NK-92 (cell line): Measurements from ENCODE around the gene FLNA.
"Not testable (repeated sequence)": the region's sequence is repeated elsewhere in the genome, so short reads cannot be mapped to it uniquely, and the experiment has no call there.

Experiments
- DNase-seq: peaks from one replicate; lab custom pipeline; 2025; ENCODE audit not compliant: unreplicated experiment; lab: John Stamatoyannopoulos, UW

FLNA gene

GRCh38 chrX:154343620-154344019 lies 30.8 kb downstream of the FLNA start:
- not testable (repeated sequence) for DNase-seq

GRCh38 chrX:154343063-154343462 lies 31.4 kb downstream of the FLNA start:
- not testable (repeated sequence) for DNase-seq

- DNase-seq = not testable (repeated sequence)
Observed at GRCh38 chrX:154341399-154342298, 32.8 kb downstream of the FLNA start.

DNA sequence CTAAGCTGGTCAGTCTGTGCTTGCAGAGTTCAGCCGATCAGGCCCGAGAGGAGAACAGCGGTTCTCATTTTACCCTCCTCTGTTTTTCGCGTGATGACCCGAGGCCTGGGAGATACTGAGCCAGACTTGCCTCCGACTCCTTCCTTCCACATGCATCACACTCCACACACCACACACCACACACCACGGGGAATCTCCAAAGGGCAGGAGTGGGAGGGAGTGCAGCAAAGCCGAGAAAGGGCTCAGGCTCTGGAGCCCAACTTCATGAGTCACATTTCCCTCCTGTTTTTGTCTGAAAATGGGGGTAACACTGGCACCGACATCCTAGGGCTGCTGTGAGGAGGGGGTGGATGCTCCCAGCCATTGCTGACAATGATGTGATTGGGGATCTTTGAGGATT lies 39.9 kb downstream of the FLNA start:
- no peak for DNase-seq

DNA sequence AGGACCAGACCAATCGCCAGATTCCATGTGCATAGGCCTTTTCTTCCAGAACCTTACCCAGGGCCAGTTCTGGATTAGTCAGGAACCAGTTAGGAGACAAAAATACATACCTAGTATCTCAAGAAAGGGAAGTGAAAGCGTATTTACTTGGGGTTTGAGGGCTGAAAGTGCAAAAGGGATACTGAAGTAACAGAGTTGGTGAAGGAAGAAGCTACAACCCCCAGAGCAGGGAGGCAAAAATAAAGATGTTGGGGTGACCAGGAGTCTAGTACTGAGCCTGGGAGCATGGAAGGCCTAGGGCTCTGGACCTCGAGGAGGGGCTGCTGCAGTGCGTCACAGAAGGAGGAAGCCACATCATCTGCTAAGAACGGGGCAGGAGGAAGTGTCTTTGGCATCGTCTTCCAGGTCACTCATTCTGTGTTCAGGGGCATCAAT lies 40.6 kb downstream of the FLNA start:
- no peak for DNase-seq

DNA sequence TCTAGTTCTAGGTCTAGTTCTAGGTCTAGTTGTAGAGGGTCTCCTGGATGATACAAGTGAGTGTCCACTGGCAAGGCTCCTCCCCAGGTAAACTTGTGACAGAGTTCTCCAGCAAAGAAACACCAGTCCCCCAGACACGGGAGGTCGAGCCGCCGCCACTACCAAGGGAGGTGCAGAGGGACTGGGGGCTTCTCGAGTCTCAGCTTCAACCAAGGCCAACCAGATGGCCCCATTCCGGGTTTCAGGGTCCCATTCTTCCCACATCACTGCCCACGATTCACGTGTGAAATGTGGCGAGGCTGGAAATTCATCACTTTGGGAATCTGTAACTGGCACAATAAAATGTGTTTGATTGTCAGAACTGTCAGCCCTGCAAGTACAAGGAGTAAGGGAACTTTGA lies 41.3 kb downstream of the FLNA start:
- DNase-seq = no peak

DNA sequence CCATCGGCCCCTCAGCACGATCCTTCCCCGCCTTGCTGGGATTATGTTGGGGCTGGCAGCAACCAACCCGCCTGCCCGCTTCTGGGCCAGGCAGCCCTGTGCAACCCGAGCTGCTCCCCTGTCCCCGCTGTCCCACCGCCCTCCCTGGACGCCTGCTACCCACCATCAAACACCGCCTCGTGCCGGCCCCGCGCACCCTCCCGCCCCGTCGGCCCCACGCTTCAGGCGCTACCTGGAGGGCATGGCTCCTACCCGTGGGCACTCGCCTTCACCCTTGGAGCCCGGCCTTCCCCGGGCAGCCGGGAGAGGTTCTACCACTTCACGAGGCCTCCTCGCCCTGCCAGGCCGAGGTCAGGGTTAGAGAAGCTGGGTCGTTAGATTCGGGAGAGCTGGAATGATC lies 41.9 kb downstream of the FLNA start:
- DNase-seq = no peak

DNA sequence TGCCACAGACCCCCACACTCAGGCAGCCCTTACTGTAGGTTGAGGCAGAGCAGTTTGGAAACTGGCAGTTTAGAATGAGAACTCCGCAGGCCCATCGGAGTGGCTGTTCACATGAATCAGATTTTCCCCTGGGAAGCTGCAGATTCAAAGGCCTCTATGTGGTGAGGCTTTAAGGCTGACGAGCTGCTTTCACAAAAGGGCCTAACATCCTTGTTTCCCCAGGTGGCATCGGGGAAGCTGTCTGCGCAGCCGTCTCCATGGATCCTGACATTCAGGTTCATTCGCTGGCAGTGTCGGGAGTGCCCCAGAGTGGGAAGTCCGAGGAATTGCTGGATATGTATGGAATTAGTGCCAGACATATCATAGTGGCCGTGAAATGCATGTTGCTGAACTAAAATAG lies 45.1 kb downstream of the FLNA start:
- DNase-seq = no peak

DNA sequence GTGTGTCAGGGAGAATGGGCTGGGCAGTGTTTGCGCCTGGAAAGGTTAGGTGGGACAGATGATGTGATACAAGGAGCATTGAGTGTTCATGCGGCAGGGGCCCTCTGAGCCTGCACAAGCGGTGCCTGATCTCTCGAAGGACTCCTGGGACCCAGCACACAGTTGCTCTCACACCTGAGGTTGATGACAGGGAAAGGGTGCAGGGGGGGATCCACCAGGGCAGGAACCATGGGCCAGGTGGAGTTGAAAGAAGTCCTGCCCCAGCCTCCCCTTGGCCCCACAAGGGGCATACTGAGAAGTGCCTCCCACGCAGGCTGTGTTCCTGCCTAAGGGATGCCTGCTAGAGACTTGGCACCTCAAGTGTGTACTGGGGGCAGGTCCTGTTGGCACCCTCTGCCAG lies 45.8 kb downstream of the FLNA start:
- DNase-seq = no peak

- no peak for DNase-seq
Observed at GRCh38 chrX:154327038-154327820, 47.2 kb downstream of the FLNA start.

GRCh38 chrX:154325541-154325940 lies 48.9 kb downstream of the FLNA start:
- DNase-seq = no peak

- DNase-seq = no peak
Observed at GRCh38 chrX:154323537-154323936, 50.9 kb downstream of the FLNA start.

GRCh38 chrX:154322890-154323289 lies 51.5 kb downstream of the FLNA start:
- no peak for DNase-seq

GRCh38 chrX:154321594-154321993 lies 52.8 kb downstream of the FLNA start:
- DNase-seq = no peak

GRCh38 chrX:154321152-154321551 lies 53.3 kb downstream of the FLNA start:
- DNase-seq = no peak

- DNase-seq = no peak
Observed at GRCh38 chrX:154320406-154320805, 54.0 kb downstream of the FLNA start.

DNA sequence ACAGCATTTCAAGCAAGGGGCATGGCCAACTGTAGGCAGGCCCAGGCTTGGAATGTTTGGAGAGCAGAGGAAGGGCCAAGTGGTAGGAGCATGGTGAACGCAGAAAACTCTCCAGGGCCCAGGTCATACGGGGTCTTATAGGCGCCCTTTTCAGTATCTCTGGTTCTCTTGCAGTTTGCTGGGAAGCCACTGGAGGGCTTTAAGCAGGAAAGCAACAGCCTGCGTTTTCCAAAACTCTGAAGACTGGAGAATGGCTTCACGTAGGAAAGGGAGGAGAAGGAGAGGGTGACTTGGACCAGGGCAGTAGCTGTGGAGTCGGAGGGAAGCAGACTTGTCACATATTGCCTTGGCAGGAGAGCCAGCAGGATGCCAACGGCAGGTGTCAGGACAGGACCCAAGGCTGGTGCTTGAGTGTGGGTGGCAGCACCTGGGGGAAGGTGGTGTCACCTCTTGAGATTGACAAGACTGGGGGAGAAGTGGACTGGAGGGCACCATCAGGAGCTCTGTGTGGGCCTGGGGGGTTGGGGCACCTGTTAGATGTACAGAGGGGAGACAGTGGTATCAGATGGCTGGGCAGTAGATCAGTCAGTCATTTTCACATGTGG lies 56.9 kb downstream of the FLNA start:
- DNase-seq = no peak

GRCh38 chrX:154315416-154315815 lies 59.0 kb downstream of the FLNA start:
- DNase-seq = no peak

GRCh38 chrX:154313147-154313546 lies 61.3 kb downstream of the FLNA start:
- DNase-seq = no peak

DNA sequence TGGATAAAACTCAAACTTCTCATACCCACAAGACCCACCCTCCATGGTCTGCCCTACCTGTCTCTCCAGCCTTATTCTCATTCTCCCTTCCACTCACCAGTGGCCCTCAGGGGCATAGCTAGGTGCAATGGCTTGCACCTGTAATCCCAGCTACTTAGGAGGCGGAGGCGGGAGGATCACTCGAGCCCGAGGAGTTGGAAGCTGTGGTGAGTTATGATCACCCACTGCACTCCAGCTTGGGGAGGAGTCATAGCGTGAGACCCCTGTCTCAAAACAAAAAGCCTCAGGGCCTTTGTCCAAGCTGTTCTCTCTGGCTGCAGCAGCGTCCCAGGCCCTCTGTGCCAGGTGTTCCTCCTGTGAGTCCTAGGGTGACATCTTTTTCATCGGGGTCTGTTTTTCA lies 62.3 kb downstream of the FLNA start:
- no peak for DNase-seq

- DNase-seq = no peak
Observed at GRCh38 chrX:154310616-154311536, 63.6 kb downstream of the FLNA start.
